ENCODE measurements around the gene PHOX2B.

GRCh38 chr4:41757521-41758156, 9.1 kb upstream of the PHOX2B start:
- TF ChIP-seq, protein P1, sequence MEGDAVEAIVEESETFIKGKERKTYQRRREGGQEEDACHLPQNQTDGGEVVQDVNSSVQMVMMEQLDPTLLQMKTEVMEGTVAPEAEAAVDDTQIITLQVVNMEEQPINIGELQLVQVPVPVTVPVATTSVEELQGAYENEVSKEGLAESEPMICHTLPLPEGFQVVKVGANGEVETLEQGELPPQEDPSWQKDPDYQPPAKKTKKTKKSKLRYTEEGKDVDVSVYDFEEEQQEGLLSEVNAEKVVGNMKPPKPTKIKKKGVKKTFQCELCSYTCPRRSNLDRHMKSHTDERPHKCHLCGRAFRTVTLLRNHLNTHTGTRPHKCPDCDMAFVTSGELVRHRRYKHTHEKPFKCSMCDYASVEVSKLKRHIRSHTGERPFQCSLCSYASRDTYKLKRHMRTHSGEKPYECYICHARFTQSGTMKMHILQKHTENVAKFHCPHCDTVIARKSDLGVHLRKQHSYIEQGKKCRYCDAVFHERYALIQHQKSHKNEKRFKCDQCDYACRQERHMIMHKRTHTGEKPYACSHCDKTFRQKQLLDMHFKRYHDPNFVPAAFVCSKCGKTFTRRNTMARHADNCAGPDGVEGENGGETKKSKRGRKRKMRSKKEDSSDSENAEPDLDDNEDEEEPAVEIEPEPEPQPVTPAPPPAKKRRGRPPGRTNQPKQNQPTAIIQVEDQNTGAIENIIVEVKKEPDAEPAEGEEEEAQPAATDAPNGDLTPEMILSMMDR (IDR thresholded peaks at IDR 0.05; ENCODE audit: low read depth, low read length, poor library complexity, severe bottlenecking), result no peak
- no peak for TF ChIP-seq EZH2phosphoT487 (IDR thresholded peaks at IDR 0.05; ENCODE audit: borderline replicate concordance, low read length)
